ENCODE measurements around the gene ERC2. TPM values are rescaled to one million over a fixed set of nuclear protein-coding genes. Genes with fewer than 3 reads are reported as not detected.

Gene ERC2
- total and polyA plus RNA-seq, 11 donors = 0.16 to 3.8 (median 1.6) TPM

DNA sequence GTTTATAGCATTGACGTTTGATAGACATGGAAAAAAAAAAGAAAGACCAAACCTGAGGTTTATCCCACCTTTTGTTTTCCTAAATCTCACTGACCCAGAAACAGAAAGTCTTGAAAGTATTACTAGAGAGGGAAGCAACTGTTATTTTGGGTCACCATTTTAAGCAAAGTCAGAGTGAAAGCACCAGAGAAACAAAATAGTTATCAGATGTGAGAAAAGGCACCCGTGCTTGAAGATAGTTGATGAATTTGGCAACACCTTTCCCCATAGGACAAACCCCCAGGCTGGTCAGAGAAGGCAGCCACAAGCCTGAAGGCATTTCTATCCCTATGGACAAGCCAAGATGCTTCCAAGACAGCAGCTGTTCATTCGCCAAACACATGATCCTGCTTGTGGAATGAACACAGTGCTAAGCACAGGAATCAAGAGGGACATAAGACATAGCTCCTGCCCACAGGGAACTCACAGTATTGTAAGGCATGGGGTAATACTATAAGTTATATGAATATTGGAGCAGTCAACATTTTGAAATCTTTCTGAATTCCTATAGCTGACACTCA, 170.9 kb downstream of the ERC2 start:
- TF ChIP-seq, protein P1, sequence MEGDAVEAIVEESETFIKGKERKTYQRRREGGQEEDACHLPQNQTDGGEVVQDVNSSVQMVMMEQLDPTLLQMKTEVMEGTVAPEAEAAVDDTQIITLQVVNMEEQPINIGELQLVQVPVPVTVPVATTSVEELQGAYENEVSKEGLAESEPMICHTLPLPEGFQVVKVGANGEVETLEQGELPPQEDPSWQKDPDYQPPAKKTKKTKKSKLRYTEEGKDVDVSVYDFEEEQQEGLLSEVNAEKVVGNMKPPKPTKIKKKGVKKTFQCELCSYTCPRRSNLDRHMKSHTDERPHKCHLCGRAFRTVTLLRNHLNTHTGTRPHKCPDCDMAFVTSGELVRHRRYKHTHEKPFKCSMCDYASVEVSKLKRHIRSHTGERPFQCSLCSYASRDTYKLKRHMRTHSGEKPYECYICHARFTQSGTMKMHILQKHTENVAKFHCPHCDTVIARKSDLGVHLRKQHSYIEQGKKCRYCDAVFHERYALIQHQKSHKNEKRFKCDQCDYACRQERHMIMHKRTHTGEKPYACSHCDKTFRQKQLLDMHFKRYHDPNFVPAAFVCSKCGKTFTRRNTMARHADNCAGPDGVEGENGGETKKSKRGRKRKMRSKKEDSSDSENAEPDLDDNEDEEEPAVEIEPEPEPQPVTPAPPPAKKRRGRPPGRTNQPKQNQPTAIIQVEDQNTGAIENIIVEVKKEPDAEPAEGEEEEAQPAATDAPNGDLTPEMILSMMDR (IDR thresholded peaks at IDR 0.05) = no peak
- TF ChIP-seq POLR2A (IDR thresholded peaks at IDR 0.05) = no peak
- 63 to 70% (median 67%) methylated on average over 3 of the region's 3 CpGs for WGBS, 4 donors
- no peaks in the 10 kb centered on the region for H3K4me1 ChIP-seq
- H3K9me3 ChIP-seq = peaks cover 0 to 4% (median 0%) of the 10 kb centered on the region in 12 donors
- intact Hi-C loops (cut with DNase I) = no loop called here
- no peaks in the 10 kb centered on the region for H3K36me3 ChIP-seq
- H3K27ac ChIP-seq = no peak overlapping the region
- no peak for DNase-seq
- no peak overlapping the region for H3K4me3 ChIP-seq
- no peaks in the 10 kb centered on the region for H3K27me3 ChIP-seq
- no peak for ATAC-seq

DNA sequence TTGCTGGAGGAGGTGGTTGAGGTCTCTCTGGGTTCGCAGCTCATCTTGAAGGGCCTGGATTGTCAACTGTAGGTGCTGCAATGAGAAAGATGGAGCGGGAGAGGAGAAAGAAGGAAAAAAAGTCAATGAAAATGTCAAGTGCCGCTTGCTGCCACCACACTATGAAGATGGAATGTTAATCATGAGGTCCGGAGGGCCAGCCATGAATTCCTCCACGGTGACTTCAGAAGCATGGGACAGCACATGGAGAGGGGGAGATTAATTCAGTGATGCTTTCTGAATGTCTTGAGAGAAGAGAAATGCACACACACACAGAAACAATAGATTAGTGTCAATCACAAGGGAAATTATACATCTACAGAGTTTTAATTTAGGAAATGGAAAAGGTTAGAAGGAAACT, 171.9 kb downstream of the ERC2 start:
- no peaks in the 10 kb centered on the region for H3K36me3 ChIP-seq
- intact Hi-C loops (cut with DNase I) = no loop called here
- TF ChIP-seq, protein P1 (IDR thresholded peaks at IDR 0.05) = no peak
- TF ChIP-seq POLR2A (IDR thresholded peaks at IDR 0.05) = no peak
- DNase-seq (no peak), ATAC-seq (no peak)
- no peak overlapping the region for H3K27ac ChIP-seq
- no peaks in the 10 kb centered on the region for H3K4me1 ChIP-seq
- H3K4me3 ChIP-seq = no peak overlapping the region
- peaks cover 0 to 4% (median 0%) of the 10 kb centered on the region in 12 donors for H3K9me3 ChIP-seq
- H3K27me3 ChIP-seq = no peaks in the 10 kb centered on the region
- 58 to 66% (median 64%) methylated on average over 5 of the region's 5 CpGs for WGBS, 4 donors

DNA sequence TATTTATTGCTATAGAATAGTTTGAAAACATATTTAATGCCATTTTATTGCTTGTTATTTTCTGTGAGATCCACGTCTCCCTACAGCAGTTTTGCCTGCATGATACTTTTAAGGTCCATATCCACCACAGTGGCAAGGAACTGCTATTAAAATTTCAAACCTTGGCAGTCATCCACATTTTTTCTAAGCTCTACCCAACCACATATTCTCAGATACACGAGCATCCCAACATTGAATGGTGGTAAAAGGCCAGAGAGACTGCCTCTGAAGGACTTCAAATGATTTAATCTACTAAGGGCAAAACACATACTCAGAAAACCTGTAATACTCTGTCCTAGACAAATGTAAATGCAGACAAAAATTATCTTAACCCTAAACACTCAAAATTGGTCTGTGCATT, 173.1 kb downstream of the ERC2 start:
- Histone ChIP-seq H3K27ac (no peak overlapping the region), H3K36me3 (no peaks in the 10 kb centered on the region), H3K27me3 (no peaks in the 10 kb centered on the region), H3K4me1 (no peaks in the 10 kb centered on the region), H3K4me3 (no peak overlapping the region), H3K9me3 (peaks cover 0 to 4% (median 0%) of the 10 kb centered on the region in 12 donors)
- intact Hi-C loops (cut with DNase I) = no loop called here
- ATAC-seq (no peak), DNase-seq (no peak)
- TF ChIP-seq POLR2A (IDR thresholded peaks at IDR 0.05) = no peak
- TF ChIP-seq, protein P1 (IDR thresholded peaks at IDR 0.05) = no peak
- WGBS, 4 donors = 52 to 60% (median 56%) methylated on average over 2 of the region's 2 CpGs

DNA sequence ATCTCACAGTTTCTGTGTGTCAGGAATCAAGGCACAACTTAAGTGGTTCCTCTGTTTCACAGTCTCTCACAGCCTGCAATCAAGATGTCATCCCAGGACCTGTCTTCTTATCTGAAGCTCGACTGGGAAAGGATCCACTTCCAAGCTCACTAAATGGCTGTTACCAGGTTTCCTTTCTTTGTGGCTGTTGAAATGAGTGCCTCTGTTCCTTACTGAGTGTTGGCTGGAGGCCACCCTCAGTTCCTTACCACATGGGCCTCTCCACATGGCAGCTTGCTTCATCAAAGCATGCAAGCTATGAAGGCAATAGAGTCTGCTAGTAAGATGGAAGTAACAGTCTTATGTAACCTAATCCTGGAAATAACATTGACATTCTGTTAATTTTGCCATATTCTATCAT, 174.0 kb downstream of the ERC2 start:
- ATAC-seq (no peak), DNase-seq (no peak)
- no peaks in the 10 kb centered on the region for H3K27me3 ChIP-seq
- no peak overlapping the region for H3K4me3 ChIP-seq
- no peak for TF ChIP-seq POLR2A (IDR thresholded peaks at IDR 0.05)
- TF ChIP-seq, protein P1 (IDR thresholded peaks at IDR 0.05) = no peak
- no peaks in the 10 kb centered on the region for H3K4me1 ChIP-seq
- no peaks in the 10 kb centered on the region for H3K36me3 ChIP-seq
- intact Hi-C loops (cut with DNase I) = no loop called here
- no peak overlapping the region for H3K27ac ChIP-seq
- peaks cover 0 to 4% (median 0%) of the 10 kb centered on the region in 12 donors for H3K9me3 ChIP-seq
- 19 to 35% (median 26%) methylated on average over 1 of the region's 1 CpG for WGBS, 4 donors

All from heart left ventricle (tissue), 16 donors.